T-helper 1 cell (primary cell): Measurements from ENCODE around the gene BMAL1.

ENCODE experiments used
- DNase-seq, 5 donors: peaks; one replicate each; pipeline ENCODE4 v3.0.0-alpha.2; 2012 to 2020

The BMAL1 gene

DNA sequence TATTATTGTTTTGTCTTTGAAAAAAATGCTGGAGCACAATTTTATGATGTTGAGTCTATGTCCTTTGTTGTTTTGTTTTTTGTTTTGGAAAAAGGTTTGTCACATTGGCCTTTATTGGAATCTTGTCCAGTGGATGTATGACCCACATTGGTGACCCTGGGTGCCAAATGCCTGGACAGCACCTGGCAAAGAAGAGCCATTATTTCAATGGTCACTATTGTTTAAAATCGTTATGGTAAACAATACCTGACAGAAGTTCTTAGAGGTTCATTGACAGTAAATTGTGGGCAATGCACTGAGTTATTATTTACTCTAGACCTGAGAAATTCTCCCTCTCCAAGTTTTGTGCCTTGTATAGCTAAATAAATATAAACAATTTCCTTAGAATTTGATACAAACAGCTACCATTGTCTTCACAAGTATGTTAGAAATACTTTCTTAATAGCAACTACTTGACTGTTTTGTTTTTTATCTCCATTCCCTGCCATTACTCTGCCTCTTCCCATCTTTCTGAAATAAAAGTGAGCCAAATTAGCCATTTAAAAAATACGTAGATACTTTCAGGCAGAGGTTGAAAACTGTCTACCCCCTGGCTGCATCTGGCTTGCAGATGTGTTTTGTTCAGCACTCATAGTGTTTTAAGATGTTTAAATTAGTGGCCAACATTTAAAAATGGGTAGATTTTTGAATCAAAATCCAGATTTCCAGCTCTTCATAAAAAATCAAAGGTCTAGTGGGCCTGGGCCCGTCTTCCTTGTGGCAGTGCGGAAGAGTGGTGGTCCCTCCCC, 39.9 kb downstream of the BMAL1 start:
- no peak for DNase-seq

DNA sequence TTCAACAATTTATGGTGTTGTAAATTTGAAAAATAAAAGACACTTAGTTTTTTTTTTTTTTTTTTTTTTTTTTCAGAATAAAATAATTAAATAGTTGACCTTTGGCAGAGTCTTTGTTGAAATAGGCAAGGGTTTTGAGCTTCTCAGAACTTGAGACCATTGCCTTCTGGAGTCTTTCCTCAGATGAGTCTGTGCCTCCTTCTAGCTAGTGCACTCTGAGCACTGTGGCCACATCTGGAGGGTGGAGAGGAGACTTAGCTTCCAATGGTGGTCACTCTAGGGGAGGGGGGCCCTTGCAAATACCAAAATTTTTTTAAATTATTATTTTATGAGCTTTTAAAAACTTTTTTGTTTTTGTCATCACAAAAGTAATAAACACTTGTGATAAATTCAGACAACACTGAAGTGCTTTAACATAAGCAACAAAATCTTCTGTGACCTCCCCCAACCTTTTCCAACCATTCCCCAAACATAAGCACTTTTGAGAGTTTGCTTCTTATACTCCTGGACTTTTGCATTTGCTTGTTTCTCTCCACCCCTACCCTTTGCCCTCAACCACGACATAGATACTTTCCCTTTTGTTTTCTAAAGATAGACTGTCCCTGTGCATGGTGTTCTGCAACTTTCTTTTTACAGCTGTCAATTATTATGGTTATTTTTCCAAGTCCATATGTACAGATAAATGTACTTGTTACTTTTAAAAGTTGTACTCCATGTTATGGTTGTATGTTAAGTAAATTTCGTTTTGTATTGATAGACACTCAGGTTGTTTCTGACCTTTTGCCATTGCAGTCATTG, 41.1 kb downstream of the BMAL1 start:
- DNase-seq: no peak

GRCh38 chr11:13320688-13321087, 43.1 kb downstream of the BMAL1 start:
- no peak for DNase-seq

DNA sequence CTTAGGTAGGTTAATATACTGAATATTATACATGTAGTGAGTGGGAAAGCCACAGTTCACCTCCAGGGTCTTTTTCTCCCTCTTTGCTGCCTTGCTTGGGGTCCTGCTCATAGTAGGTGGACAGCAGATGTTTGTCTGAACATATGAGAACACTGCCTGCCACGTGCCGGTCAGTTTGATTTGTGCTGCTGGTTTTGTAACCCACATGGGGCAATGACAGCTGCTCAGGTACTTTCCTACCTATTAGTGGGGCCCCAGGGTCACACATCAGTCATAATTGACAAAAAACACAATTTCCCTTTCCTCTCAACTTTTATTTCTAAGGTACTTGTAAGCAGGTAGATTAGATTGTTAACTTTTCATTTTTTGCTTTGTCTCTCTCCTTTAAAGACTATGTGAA, 43.8 kb downstream of the BMAL1 start:
- DNase-seq: no peak

DNA sequence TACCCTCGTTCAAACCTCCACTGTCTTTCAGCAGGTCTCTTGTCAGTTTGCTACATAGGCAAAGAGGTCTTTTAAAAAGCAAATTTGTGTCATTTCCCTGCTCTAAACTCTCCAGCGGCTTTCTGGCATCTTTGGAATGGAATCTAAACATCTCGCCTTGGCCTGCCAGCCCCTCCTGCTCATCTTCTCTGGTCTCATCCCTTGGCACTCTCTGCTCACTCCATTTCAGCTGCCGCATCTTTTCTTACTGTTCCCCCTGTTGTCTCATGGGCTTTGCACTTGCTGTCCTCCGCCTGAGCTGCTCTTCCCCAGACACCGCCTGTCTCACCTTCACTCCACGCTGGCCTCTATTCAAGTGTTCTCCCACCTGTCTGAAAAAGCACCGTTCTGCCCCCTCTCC, 46.6 kb downstream of the BMAL1 start:
- no peak for DNase-seq

- DNase-seq: no peak
Observed at GRCh38 chr11:13324709-13325108, 47.1 kb downstream of the BMAL1 start.

DNA sequence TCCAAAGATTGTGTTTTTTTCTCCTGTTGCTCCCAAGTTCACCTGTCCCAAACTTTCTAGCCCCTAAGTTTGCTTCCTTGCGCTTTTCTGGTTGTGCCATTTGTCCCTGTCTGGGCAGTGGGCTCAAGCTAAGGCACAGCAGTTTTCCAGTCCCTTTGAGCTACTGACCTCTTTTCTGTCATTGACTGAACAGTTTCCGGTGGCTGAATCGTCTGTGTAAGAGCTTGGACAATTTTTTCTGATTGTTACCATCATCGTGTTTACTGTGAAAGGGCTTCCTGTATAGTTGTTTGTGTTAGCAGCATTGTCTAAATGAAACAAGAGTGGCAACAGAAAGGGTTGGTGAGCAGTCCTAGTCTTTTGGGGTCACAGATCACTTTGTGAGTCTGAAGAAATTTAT, 49.8 kb downstream of the BMAL1 start:
- no peak for DNase-seq

DNA sequence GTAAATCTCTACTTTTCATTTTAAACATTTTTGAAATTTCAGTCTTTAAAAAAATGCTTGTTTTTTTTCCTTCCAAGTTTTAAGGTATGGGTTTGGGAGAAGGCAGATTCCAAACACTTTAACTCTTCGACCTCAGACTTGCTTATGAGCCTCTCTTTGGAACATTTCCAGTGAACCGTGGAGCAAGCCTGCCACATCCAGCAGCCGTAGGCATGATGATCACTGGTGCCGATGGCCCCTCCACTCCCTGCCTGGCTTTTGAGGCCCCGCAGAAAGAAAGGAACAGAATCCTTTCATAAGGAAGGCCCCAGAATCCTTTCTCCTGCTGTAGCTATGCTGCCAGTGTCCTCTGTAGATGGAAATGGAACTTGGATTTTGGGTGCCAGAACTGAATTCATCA, 50.7 kb downstream of the BMAL1 start:
- DNase-seq: no peak

DNA sequence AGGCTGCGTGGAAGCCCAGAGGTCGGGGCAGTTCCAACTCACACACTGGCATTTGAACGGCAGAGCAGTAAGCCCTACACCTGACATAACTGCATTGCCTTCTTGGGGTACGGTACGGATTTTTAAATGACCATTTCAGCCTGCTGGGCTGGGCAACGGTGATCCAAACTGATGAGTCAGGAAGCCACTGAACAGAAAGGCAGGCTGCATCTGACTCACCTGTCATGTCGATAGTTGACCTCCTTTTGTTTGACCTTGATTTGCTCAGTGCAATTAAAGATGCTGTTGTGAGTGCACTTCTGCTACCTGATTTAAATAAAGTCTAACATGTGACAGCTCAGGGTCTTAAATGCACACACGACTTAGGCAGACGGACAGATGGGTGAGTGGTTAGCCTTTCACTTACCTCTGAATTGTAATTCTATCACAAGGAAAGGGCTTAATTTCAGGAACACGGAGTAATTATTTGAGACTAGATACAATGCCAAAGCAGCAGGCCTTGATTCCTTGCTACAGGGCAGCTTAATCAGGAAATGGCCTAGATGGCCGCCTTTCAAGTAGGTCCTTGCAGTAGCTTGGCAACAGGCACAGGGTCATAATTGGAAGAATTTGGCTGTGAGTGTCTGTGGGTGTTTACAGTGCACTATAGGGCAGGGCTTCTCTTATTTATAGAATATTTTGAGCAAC, 52.2 kb downstream of the BMAL1 start:
- no peak for DNase-seq

DNA sequence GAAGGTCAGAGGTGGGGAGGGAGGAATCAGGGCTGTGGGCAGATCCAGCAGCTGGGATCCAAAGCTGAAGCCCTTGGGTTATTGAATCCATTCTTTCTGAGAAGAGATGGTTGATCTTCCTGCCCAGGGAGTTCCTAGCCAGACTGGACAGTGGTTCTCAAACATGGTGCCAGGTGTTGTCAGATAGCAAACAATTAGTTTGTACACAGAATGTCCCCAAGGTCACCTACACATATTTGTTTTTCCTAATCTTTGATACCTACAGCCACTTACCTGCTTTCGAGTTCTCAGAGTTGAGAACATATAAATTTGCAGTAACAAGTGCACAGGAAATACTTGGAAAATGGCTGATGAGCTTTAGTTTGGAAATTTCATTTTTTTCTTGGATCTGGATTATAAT, 54.5 kb downstream of the BMAL1 start:
- no peak for DNase-seq

- no peak for DNase-seq
Observed at GRCh38 chr11:13333456-13333957, 55.9 kb downstream of the BMAL1 start.

DNA sequence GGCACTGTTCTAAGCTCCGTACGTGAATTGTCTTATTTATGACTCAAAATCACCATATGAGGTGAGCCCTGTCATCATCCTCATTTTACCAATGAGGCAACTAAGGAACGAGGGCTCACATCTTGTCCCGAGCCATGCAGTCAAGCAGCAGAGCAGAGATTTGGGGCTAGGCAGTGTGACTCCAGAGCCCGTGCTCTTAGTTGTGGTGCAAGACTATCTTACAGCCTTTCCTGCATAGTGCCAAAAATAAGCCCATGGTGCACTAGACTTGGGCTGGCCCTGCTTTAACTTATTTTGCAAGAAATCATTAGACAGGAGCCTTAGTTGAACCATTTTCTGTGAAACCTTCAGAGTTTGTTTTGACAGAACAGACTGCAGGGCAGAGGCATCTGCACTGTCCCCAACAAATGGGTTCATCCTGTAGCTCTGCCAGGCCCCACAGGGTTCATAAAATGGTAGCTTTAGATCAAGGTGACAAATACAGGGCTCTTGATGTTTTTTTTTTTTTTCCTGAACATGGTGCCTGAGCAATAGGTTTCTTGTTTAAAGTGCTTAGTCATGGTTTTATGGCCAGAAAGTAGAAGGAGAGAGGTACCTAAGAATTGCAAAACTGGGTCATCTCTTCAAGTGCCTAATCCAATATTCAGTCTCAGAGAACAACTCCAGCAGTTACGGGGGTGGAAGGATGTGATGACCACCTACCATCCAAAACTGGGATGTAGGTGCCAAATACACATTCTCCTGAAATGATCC, 56.6 kb downstream of the BMAL1 start:
- no peak for DNase-seq

GRCh38 chr11:13335319-13335718, 57.7 kb downstream of the BMAL1 start:
- peak; percentile 35 to 63 (median 62) for DNase-seq

- DNase-seq: no peak
Observed at GRCh38 chr11:13336246-13336878, 58.8 kb downstream of the BMAL1 start.

DNA sequence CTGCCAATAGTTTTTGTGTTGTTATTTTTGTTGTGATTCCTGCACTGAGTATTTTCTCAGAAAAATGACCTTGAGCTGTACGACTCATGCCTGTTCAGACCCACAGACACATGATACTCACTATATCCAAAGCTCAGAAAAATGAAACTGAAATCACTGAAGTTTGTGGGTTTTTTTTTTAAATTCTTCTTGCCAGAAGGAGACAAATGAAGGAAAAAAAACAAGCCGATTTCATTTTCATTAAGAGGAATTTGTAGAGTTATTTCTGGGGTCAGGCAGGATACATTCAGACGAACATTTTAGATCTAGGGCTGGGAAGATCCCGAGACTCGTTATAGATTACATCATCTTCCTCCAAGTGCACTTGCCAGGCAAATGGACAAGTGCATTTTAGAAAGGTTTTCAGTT, 60.4 kb downstream of the BMAL1 start:
- DNase-seq: peak in 1 of 5 donors; percentile 69

- peak in 1 of 5 donors; percentile 41 for DNase-seq
Observed at GRCh38 chr11:13338427-13339069, 61.0 kb downstream of the BMAL1 start.

- DNase-seq: peak in 2 of 5 donors; percentile 6 to 82
Observed at GRCh38 chr11:13339195-13340153, 61.9 kb downstream of the BMAL1 start.

DNA sequence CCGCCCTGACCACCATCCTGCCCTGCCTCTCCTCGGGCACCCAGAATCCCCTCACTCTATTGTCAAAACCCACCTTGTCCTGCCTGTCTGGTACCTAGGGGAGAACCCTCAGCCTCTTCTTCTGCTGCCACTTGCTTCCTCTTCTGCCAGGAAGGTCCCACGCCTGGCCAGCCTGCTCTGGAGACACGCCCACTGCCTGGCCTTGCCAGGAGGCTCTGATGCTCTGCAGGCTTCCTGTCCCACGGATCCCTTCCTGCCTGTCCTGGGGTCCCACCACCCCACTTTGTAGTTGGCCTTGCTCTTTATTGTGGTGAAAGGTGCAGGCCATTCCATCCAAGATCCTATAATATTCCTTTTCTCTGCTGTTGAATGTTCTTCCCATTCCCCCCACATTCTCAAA, 63.4 kb downstream of the BMAL1 start:
- DNase-seq: no peak

DNA sequence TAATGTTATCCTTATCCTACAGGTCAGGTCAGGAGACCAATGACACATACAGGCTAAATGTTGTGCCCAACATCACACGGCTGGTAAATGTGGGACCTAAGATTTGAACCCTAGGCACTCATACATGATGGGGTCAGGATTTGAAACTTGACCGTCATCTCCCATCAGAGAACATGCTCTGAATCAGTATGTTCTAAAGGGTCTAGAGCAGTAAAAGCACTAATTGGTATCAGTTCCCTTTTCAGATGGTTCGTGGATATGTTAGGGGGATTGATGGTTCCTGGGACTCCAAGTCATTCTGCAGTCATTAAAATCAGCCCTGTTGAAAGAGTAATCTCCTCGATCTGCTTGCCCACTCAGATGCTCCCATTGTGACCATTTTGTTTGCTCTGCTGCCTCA, 65.5 kb downstream of the BMAL1 start:
- no peak for DNase-seq
